Measurements from ENCODE around the gene SLC25A21.

Gene SLC25A21

DNA sequence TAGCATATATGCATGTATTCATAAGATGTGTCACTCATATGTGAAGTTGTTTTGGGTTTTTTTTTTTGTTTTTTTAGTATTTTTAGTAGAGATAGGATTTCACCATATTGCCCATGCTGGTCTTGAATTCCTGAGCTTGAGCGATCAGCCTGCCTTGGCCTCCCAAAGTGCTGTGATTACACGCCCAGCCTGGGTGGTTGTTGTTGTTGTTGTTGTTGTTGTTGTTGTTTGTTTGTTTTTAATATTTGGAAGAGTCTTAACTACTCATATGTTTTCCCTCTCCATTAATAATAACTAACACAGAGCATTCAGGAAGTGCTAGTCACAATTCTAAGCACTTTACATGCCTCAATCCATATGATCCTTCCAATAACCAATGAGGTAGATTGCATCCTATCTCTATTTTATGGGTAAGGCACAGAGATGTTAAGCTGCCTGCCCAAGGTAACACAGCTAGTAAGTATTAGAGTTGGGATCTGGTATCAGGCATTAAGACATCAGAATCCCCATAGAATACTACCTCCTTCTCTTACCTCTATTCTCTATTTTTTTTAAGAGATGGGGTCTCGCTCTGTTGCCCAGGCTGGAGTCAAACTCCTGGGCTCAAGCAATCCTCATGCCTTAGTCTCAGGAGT lies 27.6 kb downstream of the SLC25A21 start:
- in situ Hi-C loops (cut with HindIII; ENCODE audit: low sequenced_read_pairs): no loop called here

DNA sequence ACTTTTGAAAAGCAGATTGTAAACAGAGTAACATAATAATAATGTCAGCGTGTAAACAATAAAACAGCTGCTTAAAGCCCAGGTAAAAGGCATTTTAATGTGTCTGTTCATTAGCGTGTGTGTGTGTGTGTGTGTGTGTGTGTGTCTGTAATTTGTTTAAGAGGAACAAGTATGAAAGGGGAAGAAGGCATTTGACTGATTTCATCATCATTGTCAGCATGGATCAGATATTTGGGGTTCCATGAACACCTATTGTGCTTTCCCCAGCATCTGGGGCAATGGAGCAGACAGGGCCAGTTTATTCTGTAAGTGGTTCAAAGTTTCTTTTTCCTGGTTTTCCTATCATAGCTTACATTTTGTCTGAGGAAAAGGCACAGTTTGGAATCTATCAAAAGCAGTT lies 28.9 kb downstream of the SLC25A21 start:
- in situ Hi-C loops (cut with HindIII; ENCODE audit: low sequenced_read_pairs): no loop called here

DNA sequence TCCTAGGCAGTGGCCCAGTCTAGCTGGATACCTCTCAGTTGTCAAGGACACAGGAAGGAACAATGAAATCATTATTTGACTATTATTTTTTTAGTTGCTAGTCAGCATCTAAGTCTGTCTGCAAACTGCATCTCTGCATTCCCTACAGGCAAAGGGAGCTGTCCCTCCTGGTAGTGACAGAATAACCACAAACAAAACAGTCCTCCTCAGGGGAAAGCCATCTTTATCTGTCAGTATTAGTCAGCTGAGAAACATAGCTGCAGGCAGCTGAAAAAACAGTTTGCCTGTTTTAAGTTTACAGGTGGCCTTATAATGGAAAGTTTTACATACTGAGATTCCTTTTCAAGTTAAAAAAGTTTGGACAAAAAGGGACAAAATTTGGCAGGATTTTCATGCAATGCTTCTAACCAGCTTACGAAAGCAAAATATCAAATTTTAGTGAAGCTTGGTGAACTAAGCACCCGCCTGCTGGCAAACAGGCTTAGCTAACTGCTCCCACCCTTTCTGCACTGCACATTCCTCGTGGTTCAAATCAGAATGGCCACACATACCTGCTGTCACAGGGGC lies 29.5 kb downstream of the SLC25A21 start:
- in situ Hi-C loops (cut with HindIII; ENCODE audit: low sequenced_read_pairs): no loop called here

DNA sequence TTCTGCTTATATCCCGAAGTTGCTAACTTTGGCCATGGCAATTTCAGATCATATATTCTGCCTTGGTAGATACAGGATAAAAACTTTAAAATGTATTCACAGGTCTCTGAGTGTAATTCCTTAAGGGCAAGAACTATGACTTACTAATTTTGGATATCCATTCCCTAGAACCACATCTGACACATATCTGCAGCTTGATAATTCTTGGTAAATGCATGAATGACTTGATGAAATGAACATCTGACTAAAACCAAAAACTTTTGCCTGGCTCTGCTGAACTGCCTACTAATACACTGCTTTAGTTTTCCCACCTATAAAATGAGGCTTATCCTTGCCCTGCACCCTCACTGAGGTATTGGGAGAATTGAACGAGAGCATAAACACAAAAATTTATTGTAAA lies 32.2 kb downstream of the SLC25A21 start:
- in situ Hi-C loops (cut with HindIII; ENCODE audit: low sequenced_read_pairs): no loop called here

DNA sequence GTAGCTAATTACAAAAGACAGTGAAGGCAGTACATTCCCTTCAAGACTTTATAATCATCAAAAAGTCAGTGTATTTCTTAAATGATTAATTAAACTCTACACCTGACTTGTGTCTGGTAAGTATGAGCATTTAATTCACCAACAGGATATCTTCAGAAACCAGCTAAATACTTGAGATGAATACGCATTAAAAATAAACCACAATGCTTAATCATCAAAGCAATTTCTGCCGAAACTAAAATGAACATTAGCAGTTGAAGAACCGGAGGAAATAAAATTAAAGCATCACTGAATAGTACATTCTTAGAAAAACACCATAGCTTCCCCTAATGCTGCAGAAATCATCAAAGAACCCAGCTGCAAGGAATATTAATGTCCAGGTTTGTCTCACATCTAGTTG lies 32.7 kb downstream of the SLC25A21 start:
- in situ Hi-C loops (cut with HindIII; ENCODE audit: low sequenced_read_pairs): no loop called here

DNA sequence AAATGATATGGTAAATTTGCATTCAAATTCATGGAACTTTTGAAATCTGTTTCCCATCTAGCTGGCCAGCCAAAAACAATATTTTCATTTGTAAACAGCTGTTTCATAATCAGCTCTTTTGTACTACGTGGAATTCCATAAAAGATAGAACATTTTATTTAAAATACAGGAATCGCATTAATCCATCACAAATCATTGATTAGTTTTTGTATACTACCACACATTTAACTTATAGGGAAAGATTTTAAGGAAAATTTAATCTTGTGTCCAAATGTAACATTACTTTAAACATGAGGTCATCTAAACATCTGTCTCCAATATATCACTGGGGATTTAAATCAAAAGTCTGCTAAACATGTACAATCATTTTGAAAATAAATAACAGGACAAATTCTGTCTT lies 33.5 kb downstream of the SLC25A21 start:
- in situ Hi-C loops (cut with HindIII; ENCODE audit: low sequenced_read_pairs): no loop called here

DNA sequence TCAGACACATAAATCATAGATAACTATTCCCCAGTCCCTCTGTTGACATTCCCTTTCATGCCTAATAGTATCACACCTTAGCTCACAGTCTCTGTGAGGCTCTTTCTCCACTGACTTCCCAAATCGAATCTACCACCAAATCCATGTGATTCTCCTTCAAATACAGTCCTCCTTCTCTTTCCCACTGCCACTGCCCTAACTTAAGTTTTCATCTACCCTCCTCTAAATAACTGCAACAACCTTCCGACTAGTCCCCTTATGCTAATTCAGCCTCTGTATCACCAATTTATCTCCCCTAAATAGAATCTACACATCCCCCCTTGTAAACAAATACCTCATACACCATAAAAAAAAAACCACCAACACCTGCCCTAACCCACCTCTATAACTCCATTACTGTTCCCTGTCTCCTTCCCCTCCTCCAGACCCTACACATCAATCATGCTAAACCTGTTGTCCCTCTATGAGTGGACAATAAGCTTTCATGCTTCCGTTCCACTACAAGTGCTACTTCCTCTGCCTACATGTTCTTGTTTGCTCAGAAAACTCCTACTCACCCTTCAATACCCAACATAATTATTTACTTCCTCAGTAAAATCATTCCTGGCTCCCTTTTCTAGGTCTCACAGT lies 39.0 kb downstream of the SLC25A21 start:
- in situ Hi-C loops (cut with HindIII; ENCODE audit: low sequenced_read_pairs): no loop called here

DNA sequence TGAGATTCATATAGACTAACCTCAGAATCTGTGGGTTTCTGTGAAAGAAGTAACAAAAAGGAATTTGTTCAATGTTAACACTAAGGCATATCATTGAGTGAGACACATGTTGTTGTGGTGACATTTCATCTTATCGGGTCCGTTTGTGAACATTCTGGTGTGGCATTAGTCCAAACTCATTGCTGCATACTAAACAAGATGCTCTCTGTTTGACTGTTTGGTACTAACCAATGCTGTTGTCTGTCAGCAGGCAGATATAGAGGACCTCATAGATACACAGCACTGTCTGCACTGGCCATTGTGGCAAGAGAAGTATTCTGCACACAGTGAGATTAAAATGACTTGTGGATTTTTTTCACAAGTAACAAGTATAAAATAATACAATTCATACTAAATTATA lies 41.2 kb downstream of the SLC25A21 start:
- in situ Hi-C loops (cut with HindIII; ENCODE audit: low sequenced_read_pairs): no loop called here

DNA sequence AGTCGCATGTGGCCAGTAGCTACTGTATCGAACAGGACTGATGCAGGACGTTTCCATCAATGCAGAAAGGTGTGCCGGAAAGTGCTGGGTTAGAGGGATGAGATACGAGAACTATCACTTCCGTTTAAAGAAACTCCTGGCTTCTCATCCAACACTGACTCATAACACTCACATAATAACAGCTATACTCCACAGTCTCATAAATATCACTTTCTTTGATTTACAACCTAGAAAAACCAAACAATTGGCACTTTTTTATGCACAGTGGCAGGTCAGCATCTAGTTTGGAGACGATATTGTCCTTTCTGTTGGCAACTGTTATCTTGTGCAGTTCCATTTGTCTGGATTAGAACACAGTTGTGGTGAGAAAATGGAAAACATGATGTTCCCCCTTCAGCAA lies 43.4 kb downstream of the SLC25A21 start:
- in situ Hi-C loops (cut with HindIII; ENCODE audit: low sequenced_read_pairs): no loop called here

DNA sequence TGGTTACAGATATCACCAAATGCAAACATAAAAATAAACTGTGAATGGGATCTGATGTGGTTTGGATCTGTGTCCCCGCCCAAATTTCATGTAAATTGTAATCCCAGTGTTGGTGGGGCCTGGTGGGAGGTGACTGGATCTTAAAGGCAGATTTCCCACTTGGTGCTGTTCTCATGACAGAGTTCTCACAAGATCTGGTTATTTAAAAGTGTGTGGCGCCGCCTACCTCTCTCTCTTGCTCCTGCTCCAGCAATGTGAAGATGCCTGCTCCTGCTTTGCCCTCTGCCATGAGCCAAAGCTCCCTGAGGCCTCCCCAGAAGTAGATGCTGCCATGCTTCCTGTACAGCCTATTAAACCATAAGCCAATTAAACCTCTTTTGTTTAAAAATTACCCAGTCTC lies 47.8 kb downstream of the SLC25A21 start:
- in situ Hi-C loops (cut with HindIII; ENCODE audit: low sequenced_read_pairs): loop anchor here (25.0 kb wide), 1 partner anchor 487 kb away; no protein-coding TSS in a partner anchor

DNA sequence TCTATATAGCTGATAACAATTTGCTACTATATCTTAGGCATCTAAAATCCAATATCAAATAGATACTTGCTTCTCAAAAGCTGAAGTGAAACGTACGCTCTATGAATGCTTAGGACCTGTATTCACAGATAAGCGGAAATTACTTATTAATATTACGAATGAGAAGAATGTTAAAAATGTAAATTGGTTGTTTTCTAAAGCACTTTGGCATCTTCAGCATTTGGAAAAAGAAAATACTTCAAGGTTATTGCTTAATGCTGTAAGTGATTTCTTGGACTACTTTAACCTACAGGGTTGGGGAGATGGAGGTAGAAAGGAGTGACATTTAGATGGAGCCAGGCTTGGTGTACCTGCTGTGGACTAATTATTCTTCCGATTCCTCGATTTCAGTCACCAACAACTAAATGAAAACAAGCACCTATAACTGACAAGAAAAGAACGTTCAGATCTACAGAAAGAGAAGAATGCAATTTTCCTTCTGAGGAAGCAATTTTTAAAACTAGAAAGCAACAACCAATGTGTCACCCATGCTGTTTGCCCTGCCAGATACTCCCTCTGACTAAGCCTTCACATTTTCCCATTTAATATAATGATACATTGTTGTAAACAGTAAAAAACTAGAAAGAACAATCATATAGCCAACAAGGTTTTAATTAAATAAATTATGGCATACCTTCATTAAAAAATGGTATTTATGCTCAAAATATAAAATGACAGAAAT lies 49.3 kb downstream of the SLC25A21 start:
- in situ Hi-C loops (cut with HindIII; ENCODE audit: low sequenced_read_pairs): loop anchor here (25.0 kb wide), 1 partner anchor 486 kb away; no protein-coding TSS in a partner anchor

DNA sequence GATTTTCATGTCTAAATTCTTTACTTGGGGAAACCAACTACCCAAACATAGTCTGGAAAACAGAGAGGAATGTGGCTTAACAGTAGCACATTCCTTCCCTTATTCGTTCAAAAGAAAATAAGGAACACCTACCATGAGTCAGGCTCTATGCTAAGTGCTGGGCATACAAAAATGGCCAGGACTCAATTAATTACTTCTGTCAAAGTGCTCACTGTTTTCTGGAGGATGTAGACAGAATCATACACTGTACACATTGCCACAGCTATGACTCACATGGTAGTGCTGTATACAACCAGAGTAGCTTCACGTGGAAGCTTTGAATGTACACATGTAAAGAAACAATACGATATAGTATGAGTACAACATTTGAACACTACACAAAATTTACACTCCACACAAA lies 50.1 kb downstream of the SLC25A21 start:
- in situ Hi-C loops (cut with HindIII; ENCODE audit: low sequenced_read_pairs): loop anchor here (25.0 kb wide), 1 partner anchor 485 kb away; no protein-coding TSS in a partner anchor

DNA sequence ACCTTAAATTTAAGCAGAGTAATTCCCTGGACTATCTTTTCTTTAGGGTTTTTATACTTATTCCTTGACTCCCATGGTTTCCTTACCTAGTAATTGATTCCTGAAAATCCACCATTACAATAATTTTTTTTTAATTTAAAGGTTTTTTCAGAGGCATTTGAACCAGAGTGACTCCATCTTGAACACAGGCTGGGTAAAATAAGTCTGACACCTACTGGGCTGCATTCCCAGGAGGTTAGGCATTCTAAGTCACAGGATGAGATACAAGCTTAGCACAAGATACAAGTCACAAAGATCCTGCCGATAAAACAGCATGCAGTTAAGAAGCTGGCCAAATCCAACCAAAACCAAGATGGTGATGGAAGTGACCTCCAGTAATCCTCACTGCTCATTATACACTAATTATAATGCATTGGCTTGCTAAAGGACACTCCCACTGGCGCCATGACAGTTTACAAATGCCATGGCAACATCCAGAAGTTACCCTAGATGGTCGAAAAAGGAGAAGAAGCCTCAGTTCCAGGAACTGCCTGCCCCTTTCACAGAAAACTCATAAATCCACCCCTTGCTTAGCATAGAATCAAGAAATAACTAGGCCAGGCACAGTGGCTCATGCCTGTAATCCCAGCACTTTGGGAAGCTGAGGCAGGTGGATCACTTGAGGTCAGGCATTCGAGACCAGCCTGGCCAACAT lies 53.6 kb downstream of the SLC25A21 start:
- in situ Hi-C loops (cut with HindIII; ENCODE audit: low sequenced_read_pairs): loop anchor here (25.0 kb wide), 1 partner anchor 482 kb away; no protein-coding TSS in a partner anchor

DNA sequence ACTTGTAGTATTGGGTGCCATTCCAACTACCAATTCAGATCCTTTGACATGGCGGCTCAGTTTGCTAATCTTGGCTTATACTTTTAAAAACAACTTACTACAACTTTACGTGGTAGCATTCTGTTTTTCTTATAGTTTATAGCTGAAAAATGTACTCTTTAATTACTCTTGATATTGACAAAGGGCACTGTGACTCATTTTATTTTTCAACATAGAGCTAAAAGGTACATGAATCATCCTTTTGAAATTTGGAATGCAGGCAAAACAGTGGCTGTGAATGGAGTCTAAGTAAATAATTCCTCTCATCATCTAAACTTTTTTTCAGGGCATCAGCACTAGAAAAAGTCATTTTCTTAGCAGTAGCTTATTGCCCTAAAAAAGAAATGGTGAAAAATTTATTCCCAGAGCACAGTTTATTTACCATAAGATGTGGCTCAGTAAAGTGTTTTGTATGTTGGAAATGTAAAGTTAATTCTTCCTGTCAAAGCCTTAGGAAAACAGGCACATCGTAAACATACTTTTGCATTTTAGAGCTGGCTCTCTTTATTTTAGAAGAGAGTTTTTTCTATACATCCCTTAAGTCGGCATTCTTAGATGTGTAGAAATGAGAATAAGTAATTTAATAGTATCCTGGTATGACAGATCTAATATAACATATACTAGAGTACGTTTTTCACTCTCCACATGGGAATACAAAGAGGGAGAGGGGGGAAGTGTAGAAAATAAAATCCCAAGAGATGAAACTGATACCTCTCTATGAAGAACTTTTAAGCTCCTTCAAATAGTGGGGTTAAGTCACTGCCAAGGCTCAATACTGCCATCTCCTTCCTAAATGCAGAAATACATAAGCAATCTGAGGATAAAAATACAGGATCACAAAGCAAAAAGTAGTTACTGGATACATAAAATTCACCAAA lies 55.2 kb downstream of the SLC25A21 start:
- in situ Hi-C loops (cut with HindIII; ENCODE audit: low sequenced_read_pairs): loop anchor here (25.0 kb wide), 1 partner anchor 480 kb away; no protein-coding TSS in a partner anchor

DNA sequence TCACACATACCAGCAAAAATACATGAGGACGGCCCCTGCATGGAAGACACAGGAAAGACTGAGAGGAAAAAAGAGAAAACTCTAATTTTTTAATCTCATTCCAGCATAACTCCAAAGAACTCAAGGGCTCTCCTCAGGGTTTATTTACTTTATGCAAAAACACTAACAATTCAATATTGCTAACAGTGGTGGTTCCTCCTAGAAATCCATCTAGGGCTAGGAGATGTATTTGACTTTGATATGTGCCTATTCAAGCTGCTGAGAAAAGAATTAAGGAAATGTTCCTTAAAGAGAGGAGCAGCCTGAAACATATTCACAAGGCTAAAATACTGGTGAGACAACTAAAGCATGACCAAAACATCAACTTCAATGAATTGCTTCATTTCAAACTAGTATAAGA lies 57.0 kb downstream of the SLC25A21 start:
- in situ Hi-C loops (cut with HindIII; ENCODE audit: low sequenced_read_pairs): loop anchor here (25.0 kb wide), 1 partner anchor 478 kb away; no protein-coding TSS in a partner anchor

DNA sequence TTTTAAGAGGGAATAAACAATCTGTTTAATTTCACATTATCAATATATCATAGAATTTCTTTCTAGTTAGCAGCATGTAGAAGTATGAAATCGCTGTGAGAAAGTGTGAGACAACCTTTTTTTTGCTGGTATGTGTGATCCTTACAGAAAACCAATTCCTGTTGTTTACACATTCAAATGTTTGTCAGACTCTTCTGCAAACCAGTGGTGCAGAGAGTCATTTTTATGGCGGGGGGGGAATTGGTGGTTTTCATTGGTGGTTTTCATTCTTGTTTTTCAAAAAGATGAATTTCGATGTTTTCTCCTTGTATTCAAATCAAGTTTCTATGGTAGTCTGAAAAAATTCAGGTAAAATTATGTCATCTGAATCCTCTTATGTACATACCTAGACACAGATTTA lies 57.8 kb downstream of the SLC25A21 start:
- in situ Hi-C loops (cut with HindIII; ENCODE audit: low sequenced_read_pairs): loop anchor here (25.0 kb wide), 1 partner anchor 477 kb away; no protein-coding TSS in a partner anchor

DNA sequence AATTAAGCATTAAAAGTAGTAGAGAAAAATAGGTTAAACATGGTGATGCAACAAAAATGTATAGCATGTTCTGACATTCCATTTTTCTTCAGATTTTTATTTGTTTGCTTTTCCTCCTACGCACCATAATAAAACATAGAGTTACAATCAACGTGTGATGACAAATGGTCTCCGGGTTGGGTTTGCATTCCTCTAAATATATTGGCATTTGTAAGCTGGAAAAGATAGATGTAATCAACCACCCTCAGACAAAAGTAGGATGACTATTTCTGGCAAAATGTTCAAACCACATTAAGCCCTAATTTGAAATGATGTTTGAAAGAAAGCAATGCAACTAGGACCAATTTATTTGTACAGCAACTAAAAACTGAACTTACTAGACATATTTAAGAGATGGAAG lies 58.4 kb downstream of the SLC25A21 start:
- in situ Hi-C loops (cut with HindIII; ENCODE audit: low sequenced_read_pairs): loop anchor here (25.0 kb wide), 1 partner anchor 477 kb away; no protein-coding TSS in a partner anchor

DNA sequence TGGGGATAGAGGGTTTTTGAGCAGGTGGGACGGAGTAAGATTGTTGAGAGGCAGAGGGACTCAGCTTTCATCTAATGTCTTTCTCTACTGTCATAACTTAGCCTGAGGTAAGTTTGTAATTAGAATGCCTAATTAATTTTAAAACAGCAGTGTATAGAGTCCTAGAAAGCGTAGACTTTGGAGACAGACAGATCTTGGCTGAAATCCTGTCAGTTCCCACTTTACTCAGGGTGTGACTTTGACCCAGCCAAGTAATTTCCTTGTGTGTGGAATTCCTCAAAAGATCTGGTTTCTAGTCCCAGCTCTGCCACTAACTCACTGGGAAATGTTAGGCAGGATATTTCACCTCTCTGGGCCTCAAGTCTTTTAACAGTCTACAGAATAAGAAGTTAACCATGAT lies 74.3 kb downstream of the SLC25A21 start:
- in situ Hi-C loops (cut with HindIII; ENCODE audit: low sequenced_read_pairs): no loop called here

DNA sequence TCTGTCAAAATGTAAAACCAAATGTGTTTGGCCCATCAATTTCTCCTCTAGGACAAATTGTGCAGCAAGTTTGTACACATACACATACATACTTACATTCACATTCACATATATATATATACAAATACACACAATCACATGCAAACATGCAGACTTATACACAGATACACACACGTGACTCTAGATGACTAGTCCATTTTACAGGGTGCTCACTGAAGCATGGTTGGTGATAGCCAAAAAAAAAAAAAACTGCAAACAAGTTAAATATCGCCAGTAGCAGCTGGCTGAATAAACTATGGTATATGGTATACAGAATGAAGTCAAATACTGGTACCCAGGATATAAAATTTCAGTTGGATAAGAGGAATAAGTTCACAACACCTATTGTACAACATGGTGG lies 77.9 kb downstream of the SLC25A21 start:
- in situ Hi-C loops (cut with HindIII; ENCODE audit: low sequenced_read_pairs): no loop called here

DNA sequence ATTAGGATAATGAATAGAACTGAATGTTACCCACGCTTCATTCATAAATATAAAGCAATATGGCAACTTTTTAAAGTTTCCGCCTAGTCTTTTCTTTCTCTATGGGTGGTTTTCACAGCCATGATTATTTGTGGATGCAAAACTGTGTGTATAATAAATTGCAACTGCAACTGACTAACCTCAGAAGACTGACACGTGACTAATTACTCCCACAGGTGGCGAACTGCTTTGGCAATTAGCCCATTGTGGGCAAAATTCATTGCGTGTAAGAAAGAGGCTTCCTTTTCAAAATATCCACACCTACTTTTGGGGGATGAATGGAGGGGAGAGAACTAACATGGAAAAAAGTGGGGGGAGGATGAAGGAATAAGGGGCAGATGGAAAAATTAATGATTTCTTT lies 79.0 kb downstream of the SLC25A21 start:
- in situ Hi-C loops (cut with HindIII; ENCODE audit: low sequenced_read_pairs): no loop called here

All from DLD1 (cell line).